GM12878 (cell line): ENCODE results near the gene GGCT. TPM values are rescaled to one million over a fixed set of nuclear protein-coding genes. Genes with fewer than 3 reads are reported as not detected.

Experiments
- ATAC-seq: fragments of 200-7000 bp; cut with Tn5 transposase; 3 replicates; pipeline ENCODE4 v1.9.1; 2020; ENCODE audit warnings: mild to moderate bottlenecking, moderate library complexity
- BruUV-seq: library from RNA; stranded (reverse); fragments of 400-500 nt; replicated peaks from 2 replicates; lab custom pipeline; 2021; lab: Mats Ljungman, UMichigan
- CTCF ChIA-PET: fragments of 300-600 bp; sonication (Branson Sonifier 250); formaldehyde crosslinking; extraction: SDS; loops from one replicate; lab custom pipeline; 2021; ENCODE audit warnings: inconsistent platforms; lab: Yijun Ruan, JAX
- POLR2A ChIA-PET: fragments of 350-600 bp; formaldehyde crosslinking; extraction: SDS; loops from one replicate; lab custom pipeline; 2021; ENCODE audit warnings: inconsistent platforms; lab: Charles Lee
- RAD21 ChIA-PET: fragments of 300-600 bp; sonication (Branson Sonifier 250); formaldehyde crosslinking; loops from one replicate; lab custom pipeline; 2023; ENCODE audit warnings: antibody characterized with exemption; ENCODE audit not compliant: unreplicated experiment; lab: Charles Lee
- SMC1A ChIA-PET: fragments of 300-600 bp; sonication (Branson Sonifier 250); formaldehyde crosslinking; loops from one replicate; lab custom pipeline; 2023; ENCODE audit not compliant: unreplicated experiment, uncharacterized antibody; lab: Charles Lee
- DNase-seq: peaks from one replicate; pipeline ENCODE4 v3.0.0-alpha.2; 2011; ENCODE audit warnings: low read depth, low spot score
- FAIRE-seq: peaks from 3 replicates; lab custom pipeline; 2011; peaks lifted over from hg19 to GRCh38; lab: Jason Lieb, UNC
- H2AFZ ChIP-seq: 2 replicates; pipeline ENCODE4 v1.6.0; 2011; ENCODE audit warnings: low read depth, low read length, control low read depth; ENCODE audit not compliant: control insufficient read depth
- H3K27ac ChIP-seq: 2 replicates; pipeline ENCODE4 v1.5.1; 2011; ENCODE audit warnings: control low read depth; ENCODE audit not compliant: control insufficient read depth, insufficient read depth
- H3K27me3 ChIP-seq, 2 experiments: replicated peaks in 1 of 2; 2 replicates each; pipeline versions ENCODE4 v1.6.0 to v1.6.1; 2011; ENCODE audit warnings: low read length in 1 of 2; ENCODE audit not compliant: control insufficient read depth in 2 of 2, insufficient read depth in 2 of 2
- H3K36me3 ChIP-seq, 2 experiments: 2 replicates each; pipeline ENCODE4 v1.5.1; 2011; ENCODE audit warnings: low read length in 1 of 2; ENCODE audit not compliant: control insufficient read depth in 2 of 2, insufficient read depth in 2 of 2
- H3K4me1 ChIP-seq: 2 replicates; pipeline ENCODE4 v1.6.1; 2011; ENCODE audit warnings: mild to moderate bottlenecking, low read length, moderate library complexity, mixed read lengths; ENCODE audit not compliant: control insufficient read depth, insufficient read depth
- H3K4me2 ChIP-seq: 2 replicates; pipeline ENCODE4 v1.6.0; 2011; ENCODE audit warnings: control low read depth; ENCODE audit not compliant: control insufficient read depth, insufficient read depth
- H3K4me3 ChIP-seq: fragments of 200-600 bp; sonication (generic); 2 replicates; pipeline ENCODE4 v1.5.1; 2016
- H3K79me2 ChIP-seq: 2 replicates; pipeline ENCODE4 v1.6.0; 2011; ENCODE audit warnings: low read length; ENCODE audit not compliant: control insufficient read depth, insufficient read depth
- H3K9ac ChIP-seq: 2 replicates; pipeline ENCODE4 v1.8.0; 2011; ENCODE audit warnings: low read length, control low read depth, mixed read lengths; ENCODE audit not compliant: control insufficient read depth, insufficient read depth
- H3K9me3 ChIP-seq: replicated peaks from 3 replicates; pipeline ENCODE4 v1.5.1; 2011; ENCODE audit warnings: mild to moderate bottlenecking, low read length; ENCODE audit not compliant: control insufficient read depth, insufficient read depth
- H4K20me1 ChIP-seq: 2 replicates; pipeline ENCODE4 v1.6.0; 2011; ENCODE audit not compliant: control insufficient read depth, insufficient read depth
- BRCA1 ChIP-seq: IDR thresholded peaks from 2 replicates; pipeline ENCODE4 v1.6.1; 2011; ENCODE audit warnings: low read depth, low read length, improper control_type of control experiment
- DPF2 ChIP-seq: fragments of 450-650 bp; IDR thresholded peaks from 2 replicates; pipeline ENCODE4 v1.6.1; 2017; ENCODE audit warnings: mild to moderate bottlenecking
- E2F8 ChIP-seq: fragments of 450-650 bp; IDR thresholded peaks from 2 replicates; pipeline ENCODE4 v1.6.1; 2018; ENCODE audit warnings: mild to moderate bottlenecking, low read depth, moderate library complexity; ENCODE audit not compliant: partially characterized antibody
- ELK1 ChIP-seq: IDR thresholded peaks from 2 replicates; pipeline ENCODE4 v1.6.1; 2012; ENCODE audit warnings: low read depth, low read length, improper control_type of control experiment
- HCFC1 ChIP-seq: fragments of 150-350 bp; IDR thresholded peaks from 2 replicates; pipeline ENCODE4 v1.6.1; 2014; ENCODE audit warnings: low read length
- HDAC6 ChIP-seq: fragments of 200-600 bp; sonication (generic); IDR thresholded peaks from one replicate; pipeline ENCODE4 v1.8.0; 2017; ENCODE audit warnings: antibody characterized with exemption; ENCODE audit not compliant: unreplicated experiment
- HSF1 ChIP-seq: fragments of 150-350 bp; IDR thresholded peaks from 2 replicates; pipeline ENCODE4 v1.6.1; 2014; ENCODE audit warnings: mild to moderate bottlenecking, low read depth, low read length
- RBBP5 ChIP-seq: fragments of 200-600 bp; sonication (generic); conservative IDR thresholded peaks from 2 replicates; pipeline ENCODE4 v1.6.1; 2016
- TARDBP ChIP-seq: IDR thresholded peaks from 2 replicates; pipeline ENCODE4 v1.6.1; 2016; ENCODE audit warnings: borderline replicate concordance
- TCF7 ChIP-seq: IDR thresholded peaks from 2 replicates; pipeline ENCODE4 v1.6.1; 2014; ENCODE audit warnings: antibody characterized with exemption, borderline replicate concordance
- ZBTB11 ChIP-seq: fragments of 450-650 bp; formaldehyde crosslinking; IDR thresholded peaks from 2 replicates; pipeline ENCODE4 v1.5.0; 2022; ENCODE audit warnings: mild to moderate bottlenecking, missing genetic modification characterization
- WGBS: methylation state at CpG from one replicate; pipeline ENCODE4 v1.1.6; 2016; ENCODE audit warnings: low lambda C conversion rate; ENCODE audit not compliant: insufficient replicate concordance, insufficient coverage; ENCODE audit errors: missing lambda C conversion rate; 5-methylcytosine and 5-hydroxymethylcytosine counted together
- in situ Hi-C: fragments of 300-500 bp; cut with MboI; formaldehyde crosslinking; loops from 9 replicates; pipeline ENCODE4 v1.14.3; 2018; ENCODE audit warnings: mixed read lengths
- intact Hi-C: fragments of 100-400 bp; cut with micrococcal nuclease; formaldehyde crosslinking; loops from one replicate; pipeline ENCODE4 v1.14.2; 2022; ENCODE audit not compliant: unreplicated experiment
- polyA plus RNA-seq, 11 experiments: library from polyadenylated mRNA; depleted of rRNA in 4 of 11; unstranded in 6 of 11; stranded (reverse) in 5 of 11; fragments of >200 nt; fragmentation: Nextera tagmentation in 4 of 11; fragmentation: Illumina TruSeq in 1 of 11; extraction: Ambion mirVana in 4 of 11; extraction: Trizol in 1 of 11; gene quantifications; 1 replicate in 1 of 11; 2 replicates in 10 of 11; pipeline versions ENCODE4 v1.2.1 to v1.2.3, GENCODE V29; 2011 to 2016; ENCODE audit warnings: inconsistent platforms in 2 of 11, missing spikeins in 2 of 11, low read depth in 1 of 11
- total RNA-seq, 4 experiments: library from RNA; depleted of rRNA in 3 of 4; stranded (reverse); fragments of >200 nt in 3 of 4; fragmentation: Illumina TruSeq in 1 of 4; extraction: Trizol in 1 of 4; gene quantifications; 2 replicates each; pipeline versions ENCODE4 v1.2.1 to v1.2.3, GENCODE V29; 2013 to 2021

The GGCT gene
- total and polyA plus RNA-seq, 10 of the 15 experiments (the other 5 are each of a cell fraction or from before 2014, with no cell fraction given): 57.0 to 215 (median 92.3) TPM

GRCh38 chr7:30450240-30450982 lies 54.2 kb downstream of the GGCT start (continued):
- TF ChIP-seq TCF7 (no peak), BRCA1 (no peak), ZBTB11 (CRISPR knock-in tag) (no peak), HDAC6 (no peak)
- TF ChIP-seq, all 136 proteins: peak for 0

- SMC1A ChIA-PET: interaction anchor here (1.0 to 1.6 kb wide), 4 partner anchors 11 to 284 kb away, joined by 3 to 7 read pairs (median 3); no protein-coding TSS in a partner anchor
- Histone ChIP-seq H3K4me3 (no peak overlapping the region), H4K20me1 (no peaks in the 10 kb centered on the region), H3K4me1 (peaks cover 4% of the 10 kb centered on the region), H3K27ac (no peak overlapping the region), H3K4me2 (no peak overlapping the region), H3K9ac (no peak overlapping the region), H3K9me3 (no peaks in the 10 kb centered on the region; the same call in 2 of the 3 replicates), H2AFZ (no peak overlapping the region), H3K36me3 (peaks cover 0 to 8% of the 10 kb centered on the region in 2 experiments; a peak in 2 of 4 replicates), H3K27me3 (no peaks in the 10 kb centered on the region), H3K79me2 (no peaks in the 10 kb centered on the region)
- RAD21 ChIA-PET: no interaction called here
- 70% methylated on average over 10 of the region's 10 CpGs for WGBS
- ATAC-seq (no peak), FAIRE-seq (no peak), DNase-seq (no peak)
- intact Hi-C loops: loop anchor here (5.0 to 10.0 kb wide), 5 partner anchors 61 to 286 kb away; partner anchors contain the start of gene ZNRF2
- no TSS peak for BruUV-seq
- in situ Hi-C loops: no loop called here
- POLR2A ChIA-PET: interaction anchor here (0.6 to 1.4 kb wide), 2 partner anchors 10 to 172 kb away, joined by 3 read pairs; no protein-coding TSS in a partner anchor
- CTCF ChIA-PET: interaction anchor here (0.6 to 2.1 kb wide), 6 partner anchors 10 to 275 kb away, joined by 3 to 6 read pairs (median 3); no protein-coding TSS in a partner anchor
- TF ChIP-seq ELK1: no peak
- TF ChIP-seq TARDBP: no peak
- no peak for TF ChIP-seq DPF2
- TF ChIP-seq E2F8: no peak
- no peak for TF ChIP-seq HSF1
- no peak for TF ChIP-seq RBBP5
- no peak for TF ChIP-seq TCF7
- no peak for TF ChIP-seq HCFC1
Observed at GRCh38 chr7:30448461-30449189, 56.0 kb downstream of the GGCT start.
